Mucosa of rectum (tissue), 2 donors: ENCODE data around the gene P4HA3.

ENCODE experiments used
- H3K27ac ChIP-seq, 2 donors: one replicate each; pipeline ENCODE4 v1.7.0; 2013; ENCODE audit warnings: inconsistent platforms in 2 of 2, low read depth in 2 of 2, low read length in 2 of 2
- H3K27me3 ChIP-seq, 2 donors: one replicate each; pipeline ENCODE4 v1.7.0; 2013; ENCODE audit warnings: low read length in 2 of 2; ENCODE audit not compliant: control insufficient read depth in 2 of 2, insufficient read depth in 2 of 2
- H3K36me3 ChIP-seq, 2 donors: one replicate each; pipeline ENCODE4 v1.7.0; 2013; ENCODE audit warnings: low read length in 2 of 2; ENCODE audit not compliant: control insufficient read depth in 2 of 2, insufficient read depth in 2 of 2
- H3K4me1 ChIP-seq, 2 donors: one replicate each; pipeline ENCODE4 v1.7.0; 2013; ENCODE audit warnings: low read length in 2 of 2, mild to moderate bottlenecking in 1 of 2; ENCODE audit not compliant: control insufficient read depth in 2 of 2, insufficient read depth in 2 of 2
- H3K4me3 ChIP-seq, 2 donors: one replicate each; pipeline ENCODE4 v1.7.0; 2013; ENCODE audit warnings: low read length in 2 of 2
- H3K9ac ChIP-seq, 2 donors: one replicate each; pipeline ENCODE4 v1.7.0; 2013; ENCODE audit warnings: low read length in 2 of 2, low read depth in 1 of 2, mild to moderate bottlenecking in 1 of 2
- H3K9me3 ChIP-seq, 2 donors: one replicate each; pipeline ENCODE4 v1.7.0; 2013; ENCODE audit warnings: low read length in 2 of 2; ENCODE audit not compliant: control insufficient read depth in 2 of 2
- donor health status: healthy.
- donor health status: Normal muscosa, but diverticular disease.

P4HA3 gene

GRCh38 chr11:74311352-74311926 is at the start of gene P4HA3:
Gene P4HA3 (minus strand): TSS chr11:74311640. CDS start chr11:74311611, 29 bp downstream.
- H3K27ac ChIP-seq: no peak within 1 kb of the TSS
- H3K4me3 ChIP-seq: peak within 1 kb of the TSS; percentile 56 to 63
- peaks cover 5 to 7% of the 10 kb centered on the region in 2 donors for H3K4me1 ChIP-seq
- H3K27me3 ChIP-seq: peaks cover 7 to 10% of the 10 kb centered on the region in 2 donors
- H3K9me3 ChIP-seq: no peaks in the 10 kb centered on the region
- H3K9ac ChIP-seq: peak within 1 kb of the TSS in 1 of 2 donors; percentile 59
- H3K36me3 ChIP-seq: no peaks in the 10 kb centered on the region

- Histone ChIP-seq H3K36me3 (peaks cover 6 to 9% of the 10 kb centered on the region in 2 donors), H3K4me3 (no peak overlapping the region), H3K9me3 (no peaks in the 10 kb centered on the region), H3K4me1 (no peaks in the 10 kb centered on the region), H3K27me3 (no peaks in the 10 kb centered on the region), H3K27ac (no peak overlapping the region), H3K9ac (no peak overlapping the region)
Measured at GRCh38 chr11:74357449-74357848, 46.0 kb upstream of the P4HA3 start.

GRCh38 chr11:74355626-74356025 is 44.2 kb upstream of the P4HA3 start:
- no peak overlapping the region for H3K9ac ChIP-seq
- no peaks in the 10 kb centered on the region for H3K9me3 ChIP-seq
- no peaks in the 10 kb centered on the region for H3K27me3 ChIP-seq

GRCh38 chr11:74354036-74354435 is 42.6 kb upstream of the P4HA3 start:
- Histone ChIP-seq H3K4me1 (no peaks in the 10 kb centered on the region), H3K4me3 (no peak overlapping the region), H3K27me3 (no peaks in the 10 kb centered on the region), H3K36me3 (peaks cover 3 to 8% of the 10 kb centered on the region in 2 donors), H3K27ac (no peak overlapping the region), H3K9ac (no peak overlapping the region), H3K9me3 (no peaks in the 10 kb centered on the region)

More at GRCh38 chr11:74355626-74356025, 44.2 kb upstream of the P4HA3 start:
- H3K4me1 ChIP-seq: no peaks in the 10 kb centered on the region
- no peak overlapping the region for H3K27ac ChIP-seq
- H3K36me3 ChIP-seq: peaks cover 9 to 10% of the 10 kb centered on the region in 2 donors
- no peak overlapping the region for H3K4me3 ChIP-seq

GRCh38 chr11:74347381-74347780 is 35.9 kb upstream of the P4HA3 start:
- Histone ChIP-seq H3K27me3 (no peaks in the 10 kb centered on the region), H3K9me3 (no peaks in the 10 kb centered on the region), H3K36me3 (peaks cover 5 to 9% of the 10 kb centered on the region in 2 donors), H3K27ac (no peak overlapping the region), H3K4me3 (no peak overlapping the region), H3K4me1 (no peaks in the 10 kb centered on the region), H3K9ac (no peak overlapping the region)

GRCh38 chr11:74345420-74345819 is 34.0 kb upstream of the P4HA3 start:
- Histone ChIP-seq H3K9ac (no peak overlapping the region), H3K4me1 (no peaks in the 10 kb centered on the region), H3K27ac (no peak overlapping the region), H3K27me3 (no peaks in the 10 kb centered on the region), H3K36me3 (peaks cover 8 to 11% of the 10 kb centered on the region in 2 donors), H3K9me3 (no peaks in the 10 kb centered on the region), H3K4me3 (no peak overlapping the region)

- H3K36me3 ChIP-seq: peaks cover 8 to 11% of the 10 kb centered on the region in 2 donors
Measured at GRCh38 chr11:74341921-74342320, 30.5 kb upstream of the P4HA3 start.

GRCh38 chr11:74339619-74340018 is 28.2 kb upstream of the P4HA3 start:
- Histone ChIP-seq H3K9me3 (no peaks in the 10 kb centered on the region), H3K9ac (no peak overlapping the region), H3K36me3 (peaks cover 8 to 12% of the 10 kb centered on the region in 2 donors), H3K27ac (peak overlapping the region; percentile 9 to 38), H3K4me3 (no peak overlapping the region), H3K27me3 (no peaks in the 10 kb centered on the region), H3K4me1 (peaks cover 3 to 13% of the 10 kb centered on the region in 2 donors)

More at GRCh38 chr11:74341921-74342320, 30.5 kb upstream of the P4HA3 start:
- Histone ChIP-seq H3K4me1 (peaks cover 3 to 9% of the 10 kb centered on the region in 2 donors), H3K9ac (no peak overlapping the region), H3K27ac (no peak overlapping the region), H3K27me3 (no peaks in the 10 kb centered on the region), H3K9me3 (no peaks in the 10 kb centered on the region), H3K4me3 (no peak overlapping the region)

GRCh38 chr11:74338963-74339362 is 27.5 kb upstream of the P4HA3 start:
- Histone ChIP-seq H3K27ac (peak overlapping the region; percentile 9 to 38), H3K9me3 (no peaks in the 10 kb centered on the region), H3K9ac (no peak overlapping the region), H3K4me1 (peaks cover 3 to 13% of the 10 kb centered on the region in 2 donors), H3K36me3 (peaks cover 7 to 8% of the 10 kb centered on the region in 2 donors), H3K27me3 (no peaks in the 10 kb centered on the region), H3K4me3 (no peak overlapping the region)

GRCh38 chr11:74333193-74333592 is 21.8 kb upstream of the P4HA3 start:
- peaks cover 3% of the 10 kb centered on the region in 2 donors for H3K36me3 ChIP-seq

More at GRCh38 chr11:74333193-74333592, 21.8 kb upstream of the P4HA3 start:
- Histone ChIP-seq H3K4me1 (peaks cover 0 to 5% of the 10 kb centered on the region in 2 donors), H3K9ac (no peak overlapping the region), H3K27me3 (no peaks in the 10 kb centered on the region), H3K9me3 (no peaks in the 10 kb centered on the region), H3K4me3 (no peak overlapping the region), H3K27ac (no peak overlapping the region)
